H1 (cell line): ENCODE measurements around the gene CPNE4. TPM values are rescaled to one million over a fixed set of nuclear protein-coding genes. Genes with fewer than 3 reads are reported as not detected.

ENCODE experiments used
- JUN ChIP-seq: IDR thresholded peaks from 2 replicates; pipeline ENCODE4 v1.6.1; 2011; ENCODE audit warnings: low read depth, mild to moderate bottlenecking, improper control_type of control experiment, low read length
- SP4 ChIP-seq: IDR thresholded peaks from 2 replicates; pipeline ENCODE4 v1.6.1; 2012; ENCODE audit warnings: low read length, inconsistent platforms
- polyA plus RNA-seq, 7 experiments: library from polyadenylated mRNA; depleted of rRNA in 3 of 7; stranded (reverse) in 5 of 7; unstranded in 2 of 7; fragments of >200 nt in 5 of 7; fragments of 200-250 nt in 2 of 7; gene quantifications; 1 replicate in 5 of 7; 2 replicates in 1 of 7; 4 replicates in 1 of 7; pipeline versions ENCODE4 v1.2.1 to v1.2.3, GENCODE V29; 2011 to 2013; ENCODE audit warnings: missing spikeins in 2 of 7, mixed read lengths in 2 of 7
- total RNA-seq: library from RNA; stranded (reverse); fragmentation: NEBNext Ultra II Directional; extraction: Animal tissue kit (Norgen Biotek cat#: 25700); gene quantifications from 2 replicates; pipeline ENCODE4 v1.2.1, GENCODE V29; 2021

CPNE4 gene
- total and polyA plus RNA-seq, 2 of the 8 experiments (the other 6 are each of a cell fraction or from before 2014, with no cell fraction given): 0.82 to 3.8 TPM

DNA sequence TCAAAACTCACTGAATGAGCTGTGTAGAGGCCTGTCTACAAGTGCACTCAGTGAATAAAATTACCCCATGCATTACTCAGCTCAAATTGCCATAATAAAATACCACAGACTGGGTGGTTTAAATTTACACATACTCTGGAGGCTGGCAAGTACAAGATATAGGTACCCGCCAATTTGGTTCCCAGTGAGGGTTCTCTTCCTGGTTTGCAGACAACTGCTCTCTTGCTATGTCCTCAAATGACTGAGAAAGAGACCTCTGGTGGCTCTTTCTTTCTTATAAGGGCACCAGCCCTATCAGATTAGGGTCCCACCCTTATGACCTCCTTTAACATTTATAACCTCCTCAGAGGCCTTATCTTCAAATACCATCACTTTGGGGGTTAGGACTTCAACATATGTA is 237.0 kb downstream of the CPNE4 start (continued):
- no peak for TF ChIP-seq SP4
- TF ChIP-seq JUN: no peak
- TF ChIP-seq, all 59 proteins: peak for 0
